Omental fat pad (tissue), 4 donors: ENCODE results near the gene TEX51. TPM values are rescaled to one million over a fixed set of nuclear protein-coding genes. Genes with fewer than 3 reads are reported as not detected.

Source experiments
- ATAC-seq: fragments of 150-250 bp; one replicate; pipeline ENCODE4 v1.9.1; 2016; ENCODE audit warnings: mild to moderate bottlenecking, moderate library complexity; ENCODE audit not compliant: low FRiP score
- DNase-seq: peaks from one replicate; pipeline ENCODE4 v3.0.0-alpha.2; 2019; ENCODE audit warnings: low spot score
- CTCF ChIP-seq, 3 donors: fragments of 450-650 bp; IDR thresholded peaks; one replicate each; pipeline ENCODE4 v1.5.1; 2016 to 2017; ENCODE audit warnings: antibody characterized with exemption in 3 of 3, mild to moderate bottlenecking in 3 of 3, moderate library complexity in 2 of 3
- total RNA-seq, 4 donors: library from RNA; depleted of rRNA; stranded (reverse); fragments of >200 nt; gene quantifications; one replicate each; pipeline ENCODE4 v1.1.0, GENCODE V29; 2016

The TEX51 gene
- total RNA-seq, 4 donors from 2014 or later, result not detected

DNA sequence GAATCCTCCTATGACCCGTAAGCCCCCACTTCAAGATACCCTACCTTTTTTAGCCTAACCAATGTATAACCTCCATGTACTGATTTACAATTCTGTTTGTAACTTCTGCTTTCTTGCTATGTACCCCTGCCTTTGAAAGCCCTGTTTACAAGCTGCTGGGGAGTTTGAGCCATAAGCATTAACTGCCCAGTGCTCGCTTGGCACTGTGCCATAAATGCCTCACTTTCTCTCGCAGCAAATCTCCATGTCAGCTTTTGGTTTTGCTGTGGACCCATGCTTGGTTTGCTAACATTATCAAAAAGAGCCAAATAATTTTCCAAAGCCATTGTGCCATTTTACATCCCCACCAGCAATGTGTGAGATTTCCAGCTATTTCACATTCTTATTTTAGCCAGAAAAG, 51.8 kb downstream of the TEX51 start:
- no peak for DNase-seq
- no peak for ATAC-seq
- TF ChIP-seq CTCF (IDR thresholded peaks at IDR 0.05), result no peak

Other genes starting within 250 kb of the TEX51 start
- 100 to 1,000 TPM; 170 to 220 (median 171) TPM for gene GYPC, start 242.7 kb upstream of the TEX51 start, total RNA-seq
- 10 to 100 TPM; 64.2 to 78.5 (median 73.2) TPM for gene BIN1, start 208.3 kb downstream of the TEX51 start, total RNA-seq